HUES6 (cell line): Measurements from ENCODE around the gene AMBRA1.
"Not testable (repeated sequence)": the region's sequence is repeated elsewhere in the genome, so short reads cannot be mapped to it uniquely, and the experiment has no call there.

ENCODE experiments used
- H3K27ac ChIP-seq: 2 replicates; pipeline ENCODE4 v1.7.0; 2013; ENCODE audit warnings: low read depth, mild to moderate bottlenecking, low read length, inconsistent platforms
- H3K27me3 ChIP-seq: 2 replicates; pipeline ENCODE4 v1.6.1; 2013; ENCODE audit warnings: low read length; ENCODE audit not compliant: control insufficient read depth, insufficient read depth
- H3K36me3 ChIP-seq: 2 replicates; pipeline ENCODE4 v1.6.1; 2013; ENCODE audit warnings: low read length; ENCODE audit not compliant: control insufficient read depth, insufficient read depth
- H3K4me1 ChIP-seq: 2 replicates; pipeline ENCODE4 v1.6.1; 2013; ENCODE audit warnings: low read length; ENCODE audit not compliant: control insufficient read depth, insufficient read depth
- H3K4me3 ChIP-seq: 2 replicates; pipeline ENCODE4 v1.5.1; 2013; ENCODE audit warnings: low read depth, low read length
- H3K9ac ChIP-seq: one replicate; pipeline ENCODE4 v1.6.1; 2013; ENCODE audit warnings: mild to moderate bottlenecking, low read length
- H3K9me3 ChIP-seq: 2 replicates; pipeline ENCODE4 v1.6.1; 2013; ENCODE audit warnings: low read depth, low read length; ENCODE audit not compliant: control insufficient read depth, insufficient read depth

The AMBRA1 gene

DNA sequence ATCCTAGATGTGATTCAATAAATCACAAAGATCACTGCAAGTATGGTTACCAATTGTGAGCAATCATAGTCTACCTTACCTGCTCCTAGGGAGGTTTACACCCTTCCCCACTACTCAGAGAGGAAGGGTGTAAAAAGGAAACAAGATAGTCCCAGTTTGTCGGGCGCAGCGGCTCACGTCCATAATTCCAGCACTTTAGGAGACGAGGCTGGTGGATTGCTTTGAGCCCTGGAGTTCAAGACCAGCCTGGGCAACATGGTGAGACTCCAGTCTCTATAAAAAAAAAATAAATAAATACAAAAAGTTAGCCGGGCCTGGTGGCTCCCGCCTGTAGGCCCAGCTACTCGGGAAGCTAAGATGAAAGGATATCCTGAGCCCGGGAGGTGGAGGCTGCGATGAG is 962 bp upstream of the AMBRA1 start:
- H3K4me1 ChIP-seq = peaks cover 13% of the 10 kb centered on the region
- H3K9me3 ChIP-seq = no peaks in the 10 kb centered on the region
- H3K4me3 ChIP-seq = no peak overlapping the region
- H3K9ac ChIP-seq = no peak overlapping the region
- H3K27me3 ChIP-seq = no peaks in the 10 kb centered on the region
- H3K27ac ChIP-seq = no peak overlapping the region
- H3K36me3 ChIP-seq = no peaks in the 10 kb centered on the region

DNA sequence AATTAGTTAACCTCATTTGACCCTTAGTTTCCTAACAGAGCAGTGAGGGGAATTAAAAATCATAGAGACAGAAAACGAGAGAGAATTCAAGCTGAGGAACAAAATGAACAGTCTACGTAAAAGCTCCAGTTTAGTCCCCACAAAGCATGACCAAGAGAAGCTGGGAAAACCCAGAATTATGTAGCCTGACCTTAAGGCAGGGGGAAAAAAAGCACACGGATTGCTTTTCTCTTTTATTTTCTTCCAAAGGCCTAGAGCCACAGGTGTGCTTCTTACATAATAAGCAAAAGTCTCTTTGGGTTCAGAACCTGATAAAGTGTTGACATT is 514 bp upstream of the AMBRA1 start:
- Histone ChIP-seq H3K9me3 (no peaks in the 10 kb centered on the region), H3K4me3 (peak overlapping the region; percentile 97), H3K9ac (peak overlapping the region; percentile 92), H3K27me3 (no peaks in the 10 kb centered on the region), H3K27ac (peak overlapping the region; percentile 90; the same call in 1 of the 2 replicates), H3K36me3 (no peaks in the 10 kb centered on the region), H3K4me1 (peaks cover 13% of the 10 kb centered on the region)

DNA sequence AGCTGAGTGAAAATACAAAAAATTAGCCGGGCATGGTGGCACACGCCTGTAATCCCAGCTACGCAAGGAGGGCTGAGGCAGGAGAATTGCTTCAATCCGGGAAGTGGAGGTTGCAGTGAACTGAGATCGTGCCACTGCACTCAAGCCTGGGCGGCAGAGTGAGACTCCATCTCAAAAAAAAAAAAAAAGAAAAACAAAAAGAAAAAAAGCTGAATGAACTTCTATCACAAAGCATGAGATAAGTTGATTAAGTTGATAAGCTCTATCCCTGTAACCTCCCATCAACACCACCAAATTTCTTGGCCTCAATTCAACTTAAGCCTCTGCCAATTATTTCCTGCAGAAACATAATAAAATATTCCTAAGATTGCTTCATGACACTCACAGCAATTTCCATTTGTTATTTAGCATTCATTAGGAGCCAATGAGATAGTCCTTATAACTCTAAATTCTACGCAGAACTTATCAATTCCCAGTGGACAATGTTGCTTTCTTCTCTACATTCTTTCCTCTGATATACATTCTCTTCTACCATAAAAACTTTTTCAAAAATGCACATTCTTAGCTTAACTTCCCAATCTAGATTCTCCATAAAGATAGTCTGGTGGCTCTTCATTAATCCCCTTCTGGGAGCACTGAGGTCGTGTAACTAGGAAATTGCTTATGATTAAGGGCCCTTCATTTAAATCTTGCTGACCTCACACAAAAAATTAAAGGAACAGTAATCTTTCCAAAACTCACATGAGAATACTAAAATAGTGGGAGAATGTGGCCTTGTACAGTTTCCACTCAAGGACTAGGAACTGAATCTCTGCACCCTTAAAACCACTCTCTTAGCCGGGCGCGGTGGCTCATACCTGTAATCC is 2.9 kb downstream of the AMBRA1 start:
- Histone ChIP-seq H3K9me3 (no peaks in the 10 kb centered on the region), H3K27me3 (no peaks in the 10 kb centered on the region), H3K4me1 (peaks cover 13% of the 10 kb centered on the region), H3K36me3 (no peaks in the 10 kb centered on the region), H3K9ac (no peak overlapping the region), H3K27ac (no peak overlapping the region), H3K4me3 (no peak overlapping the region)

DNA sequence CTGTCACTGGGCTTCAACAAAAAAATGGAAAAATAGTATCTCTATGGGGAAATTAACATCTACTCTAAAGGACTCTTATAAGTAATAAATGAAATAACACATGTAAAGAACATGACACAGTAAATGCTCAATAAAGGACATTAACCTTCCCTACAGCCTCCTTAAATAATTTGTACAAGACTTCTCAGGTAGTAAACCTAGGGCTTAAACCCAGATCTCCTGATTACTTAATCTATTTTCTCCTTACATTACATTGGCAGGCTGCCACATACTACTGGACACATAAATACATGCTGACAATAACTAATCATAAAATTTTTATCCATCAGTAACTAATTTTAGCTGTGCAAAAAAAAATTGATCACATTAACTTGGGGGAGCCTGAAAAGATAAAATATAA is 4.9 kb downstream of the AMBRA1 start:
- Histone ChIP-seq H3K4me3 (no peak overlapping the region), H3K36me3 (no peaks in the 10 kb centered on the region), H3K4me1 (peaks cover 7% of the 10 kb centered on the region), H3K9ac (no peak overlapping the region), H3K9me3 (no peaks in the 10 kb centered on the region), H3K27me3 (no peaks in the 10 kb centered on the region), H3K27ac (no peak overlapping the region)

DNA sequence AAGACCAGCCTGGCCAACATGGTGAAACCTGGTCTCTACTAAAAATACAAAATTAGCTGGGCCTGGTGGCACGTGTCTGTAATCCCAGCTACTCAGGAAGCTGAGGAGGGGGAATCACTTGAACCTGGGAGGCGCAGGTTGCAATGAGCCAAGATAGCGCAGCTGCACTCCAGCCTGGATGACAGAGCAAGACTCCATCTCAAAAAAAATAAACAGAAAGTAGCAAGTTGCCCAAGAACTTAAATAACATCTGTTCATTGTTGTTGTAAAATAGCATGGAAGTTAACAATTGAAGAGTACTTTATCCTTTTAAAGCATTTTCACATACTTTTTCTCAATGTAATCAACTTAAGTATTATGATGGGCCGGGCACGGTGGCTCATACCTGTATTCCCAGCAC is 5.7 kb downstream of the AMBRA1 start:
- Histone ChIP-seq H3K4me1 (peaks cover 6% of the 10 kb centered on the region), H3K27me3 (no peaks in the 10 kb centered on the region), H3K9ac (no peak overlapping the region), H3K36me3 (no peaks in the 10 kb centered on the region), H3K9me3 (no peaks in the 10 kb centered on the region), H3K4me3 (no peak overlapping the region), H3K27ac (no peak overlapping the region)

DNA sequence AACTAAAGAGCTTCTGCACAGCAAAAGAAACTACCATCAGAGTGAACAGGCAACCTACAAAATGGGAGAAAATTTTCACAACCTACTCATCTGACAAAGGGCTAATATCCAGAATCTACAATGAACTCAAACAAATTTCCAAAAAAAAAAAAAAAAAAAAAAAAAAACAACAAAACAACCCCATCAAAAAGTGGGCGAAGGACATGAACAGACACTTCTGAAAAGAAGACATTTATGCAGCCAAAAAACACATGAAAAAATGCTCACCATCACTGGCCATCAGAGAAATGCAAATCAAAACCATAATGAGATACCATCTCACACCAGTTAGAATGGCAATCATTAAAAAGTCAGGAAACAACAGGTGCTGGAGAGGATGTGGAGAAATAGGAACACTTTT is 10.3 kb downstream of the AMBRA1 start:
- H3K4me1 ChIP-seq, H3K9ac ChIP-seq, H3K9me3 ChIP-seq, H3K27ac ChIP-seq, H3K36me3 ChIP-seq, H3K4me3 ChIP-seq, H3K27me3 ChIP-seq: not testable (repeated sequence)

DNA sequence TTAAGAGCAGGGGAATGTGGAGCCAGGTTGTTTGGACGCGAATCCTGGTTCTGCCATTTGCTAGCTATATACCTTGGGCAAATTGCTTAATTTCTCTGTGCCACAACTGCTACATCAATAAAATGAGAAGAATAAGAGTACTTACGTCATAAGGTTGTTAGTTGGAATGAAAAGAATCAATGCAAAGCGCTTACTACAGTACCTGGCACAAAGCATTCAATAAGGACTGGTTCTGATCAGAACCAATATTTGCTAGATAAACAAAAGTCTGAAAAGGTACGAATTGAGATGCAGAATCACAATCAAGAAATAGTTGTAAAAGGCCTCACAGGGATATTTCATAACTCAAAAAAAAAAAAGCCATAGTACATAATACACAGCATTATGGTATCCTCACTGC is 11.2 kb downstream of the AMBRA1 start:
- Histone ChIP-seq H3K36me3 (no peaks in the 10 kb centered on the region; the same call in 1 of the 2 replicates), H3K4me1 (no peaks in the 10 kb centered on the region)

DNA sequence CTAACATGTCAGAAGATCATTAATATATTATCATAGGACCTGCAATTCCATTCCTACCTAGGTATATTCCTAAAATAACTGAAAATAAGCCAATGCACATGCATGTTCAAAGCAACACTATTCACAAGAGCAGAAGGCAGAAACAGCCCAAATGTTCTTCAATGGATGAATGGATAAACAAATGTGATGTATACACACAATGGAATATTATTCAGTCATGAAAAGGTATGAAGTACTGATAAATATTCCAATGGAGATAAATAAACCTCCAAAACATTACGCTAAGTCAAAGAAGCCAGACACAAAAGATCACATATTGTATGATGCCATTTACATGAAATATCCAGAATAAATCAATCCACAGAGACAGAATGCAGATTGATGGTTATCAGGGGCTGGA is 16.8 kb downstream of the AMBRA1 start:
- H3K4me1 ChIP-seq = no peaks in the 10 kb centered on the region
- no peaks in the 10 kb centered on the region for H3K27me3 ChIP-seq
- no peak overlapping the region for H3K27ac ChIP-seq
- H3K9ac ChIP-seq = no peak overlapping the region
- no peaks in the 10 kb centered on the region; the same call in 1 of the 2 replicates for H3K36me3 ChIP-seq
- peaks cover 2% of the 10 kb centered on the region; the same call in 1 of the 2 replicates for H3K9me3 ChIP-seq
- no peak overlapping the region for H3K4me3 ChIP-seq

More for the DNA sequence above, 11.2 kb downstream of the AMBRA1 start:
- Histone ChIP-seq H3K27me3 (no peaks in the 10 kb centered on the region), H3K27ac (no peak overlapping the region), H3K9me3 (no peaks in the 10 kb centered on the region; the same call in 1 of the 2 replicates), H3K4me3 (no peak overlapping the region), H3K9ac (no peak overlapping the region)

DNA sequence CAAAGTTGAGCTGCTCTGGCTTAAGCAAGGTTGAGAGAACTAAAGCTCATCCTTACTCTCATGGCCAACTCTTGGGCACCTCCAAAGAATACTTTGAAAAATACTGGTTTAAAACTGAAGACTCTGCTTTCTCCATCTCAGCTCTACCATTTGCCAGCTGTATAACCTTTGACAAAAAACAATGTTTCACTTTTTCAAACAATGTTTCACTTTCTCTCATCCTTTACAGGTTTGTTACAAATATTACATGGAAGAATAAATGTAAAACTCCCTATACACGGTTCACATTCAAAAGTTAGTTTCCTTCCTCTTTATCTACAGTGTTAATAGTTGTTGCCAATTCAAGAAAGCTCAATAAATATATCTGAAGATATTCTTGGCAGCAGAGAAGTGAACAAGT is 19.2 kb downstream of the AMBRA1 start:
- no peak overlapping the region for H3K4me3 ChIP-seq
- H3K4me1 ChIP-seq = no peaks in the 10 kb centered on the region
- H3K27me3 ChIP-seq = no peaks in the 10 kb centered on the region
- H3K9ac ChIP-seq = no peak overlapping the region
- H3K36me3 ChIP-seq = no peaks in the 10 kb centered on the region; the same call in 1 of the 2 replicates
- H3K27ac ChIP-seq = no peak overlapping the region
- H3K9me3 ChIP-seq = peaks cover 2% of the 10 kb centered on the region; the same call in 1 of the 2 replicates

DNA sequence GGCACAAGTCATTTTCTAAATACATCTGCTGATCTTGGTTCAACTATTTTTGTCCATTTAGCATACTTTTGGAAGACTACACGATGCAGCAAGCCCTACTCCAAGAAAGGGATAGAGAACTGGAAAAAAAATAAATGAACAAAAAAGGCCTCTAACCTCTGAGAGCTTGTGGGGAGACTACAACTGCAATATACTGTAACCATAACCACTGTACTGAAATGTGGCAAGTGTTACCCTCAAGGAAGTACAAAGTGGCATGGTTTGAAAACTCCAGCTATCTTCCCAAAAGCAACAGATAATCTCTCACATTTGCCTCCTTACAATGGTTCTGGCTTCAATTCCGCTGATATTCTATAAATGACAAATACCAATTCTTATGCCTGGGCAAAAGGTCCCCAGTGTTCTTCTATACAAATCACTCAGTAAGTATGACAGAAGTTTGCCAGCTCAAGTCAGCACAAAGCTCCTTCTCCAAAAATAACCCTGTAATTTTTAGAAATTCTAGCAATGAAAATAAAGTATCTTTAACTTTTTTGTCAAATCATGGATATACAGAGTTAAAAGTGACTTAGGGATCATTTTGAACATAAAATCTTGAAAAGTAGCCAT is 22.9 kb downstream of the AMBRA1 start:
- H3K9me3 ChIP-seq = peaks cover 2% of the 10 kb centered on the region; the same call in 1 of the 2 replicates
- H3K9ac ChIP-seq = no peak overlapping the region
- no peak overlapping the region for H3K4me3 ChIP-seq
- no peaks in the 10 kb centered on the region for H3K4me1 ChIP-seq
- H3K36me3 ChIP-seq = no peaks in the 10 kb centered on the region
- H3K27me3 ChIP-seq = no peaks in the 10 kb centered on the region
- no peak overlapping the region for H3K27ac ChIP-seq

DNA sequence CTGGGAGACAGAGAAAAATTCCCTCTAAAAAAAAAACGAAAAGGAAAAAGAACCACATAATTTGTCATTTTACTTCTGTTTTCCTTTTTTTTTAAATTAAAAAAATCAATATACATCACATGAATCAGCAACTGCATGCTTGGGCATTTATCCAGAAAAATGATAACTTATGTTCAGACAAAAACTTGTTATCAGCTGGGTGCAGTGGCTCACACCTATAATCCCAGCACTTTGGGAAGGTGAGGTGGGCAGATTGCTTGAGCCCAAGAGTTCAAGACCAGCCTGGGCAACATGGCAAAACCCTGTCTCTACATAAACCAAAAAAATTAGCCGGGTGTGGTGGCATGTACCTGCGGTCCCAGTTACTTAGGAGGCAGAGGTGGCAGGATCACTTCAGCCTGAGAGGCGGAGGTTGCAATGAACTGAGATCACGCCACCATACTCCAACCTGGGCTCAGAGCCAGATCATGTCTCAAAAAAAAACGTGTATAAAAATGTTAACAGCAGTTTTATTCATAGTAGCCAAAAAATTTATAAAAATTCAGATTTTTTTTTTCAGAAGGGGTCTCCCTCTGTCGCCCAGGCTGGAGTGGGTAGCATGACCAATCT is 28.5 kb downstream of the AMBRA1 start:
- H3K9ac ChIP-seq = no peak overlapping the region
- H3K4me3 ChIP-seq = no peak overlapping the region
- H3K4me1 ChIP-seq = no peaks in the 10 kb centered on the region

More for the DNA sequence above, 28.5 kb downstream of the AMBRA1 start:
- Histone ChIP-seq H3K36me3 (no peaks in the 10 kb centered on the region), H3K27me3 (no peaks in the 10 kb centered on the region), H3K27ac (no peak overlapping the region), H3K9me3 (no peaks in the 10 kb centered on the region)
